Endodermal cell (in vitro differentiated cells): ENCODE results near the gene UNC5CL. TPM values are rescaled to one million over a fixed set of nuclear protein-coding genes. Genes with fewer than 3 reads are reported as not detected.

Experiments used
- DNase-seq: peaks from one replicate; pipeline ENCODE4 v3.0.0-alpha.2; 2017
- H3K27ac ChIP-seq: 2 replicates; pipeline ENCODE4 v1.5.1; 2013; ENCODE audit warnings: mild to moderate bottlenecking, low read depth, low read length, moderate library complexity
- H3K27me3 ChIP-seq: 2 replicates; pipeline ENCODE4 v1.6.1; 2013; ENCODE audit warnings: mild to moderate bottlenecking, low read length, moderate library complexity; ENCODE audit not compliant: insufficient read depth, control insufficient read depth, poor library complexity, severe bottlenecking
- H3K36me3 ChIP-seq: 2 replicates; pipeline ENCODE4 v1.7.0; 2013; ENCODE audit warnings: mild to moderate bottlenecking, low read length, moderate library complexity; ENCODE audit not compliant: control insufficient read depth, insufficient read depth
- H3K4me1 ChIP-seq: one replicate; pipeline ENCODE4 v1.7.0; 2013; ENCODE audit warnings: low read length; ENCODE audit not compliant: control insufficient read depth, insufficient read depth
- H3K4me3 ChIP-seq: 2 replicates; pipeline ENCODE4 v1.5.1; 2013; ENCODE audit warnings: mild to moderate bottlenecking, low read length, moderate library complexity
- H3K9ac ChIP-seq: 2 replicates; pipeline ENCODE4 v1.6.1; 2013; ENCODE audit warnings: mild to moderate bottlenecking, low read length, moderate library complexity; ENCODE audit not compliant: poor library complexity, severe bottlenecking; ENCODE audit errors: extremely low read depth
- H3K9me3 ChIP-seq: 2 replicates; pipeline ENCODE4 v1.6.1; 2013; ENCODE audit warnings: mild to moderate bottlenecking, low read length, moderate library complexity; ENCODE audit not compliant: control insufficient read depth
- H3K27ac Mint-ChIP-seq: 2 replicates; pipeline ENCODE4 v1.8.0; 2020; ENCODE audit warnings: mixed read lengths
- H3K27me3 Mint-ChIP-seq: 2 replicates; pipeline ENCODE4 v1.8.0; 2021; ENCODE audit warnings: mild to moderate bottlenecking, mixed read lengths; ENCODE audit not compliant: insufficient read depth
- H3K36me3 Mint-ChIP-seq: 2 replicates; pipeline ENCODE4 v1.8.0; 2020; ENCODE audit warnings: low read depth, mixed read lengths
- H3K4me1 Mint-ChIP-seq: 2 replicates; pipeline ENCODE4 v1.8.0; 2020; ENCODE audit warnings: mixed read lengths
- H3K4me3 Mint-ChIP-seq: 2 replicates; pipeline ENCODE4 v1.8.0; 2020; ENCODE audit warnings: mild to moderate bottlenecking, moderate library complexity, mixed read lengths
- H3K9me3 Mint-ChIP-seq: 2 replicates; pipeline ENCODE4 v1.8.0; 2020; ENCODE audit warnings: mild to moderate bottlenecking, mixed read lengths
- WGBS, 2 experiments: methylation state at CpG; one replicate each; pipeline versions ENCODE4 v1.1.5 to v1.1.7; 2013; ENCODE audit warnings: missing lambda C conversion rate in 2 of 2, mixed read lengths in 1 of 2; ENCODE audit not compliant: insufficient coverage in 1 of 2, insufficient read length in 1 of 2; 5-methylcytosine and 5-hydroxymethylcytosine counted together
- total RNA-seq, 2 donors: library from RNA; stranded (reverse); fragmentation: NEBNext Ultra II Directional in 1 of 2; extraction: Animal tissue kit (Norgen Biotek cat#: 25700) in 1 of 2; gene quantifications; 2 replicates in 1 of 2; 3 replicates in 1 of 2; pipeline ENCODE4 v1.2.1, GENCODE V29; 2021
- TF ChIP-seq, protein P1 (sequence below): fragments of 200-600 bp; sonication (generic); conservative IDR thresholded peaks from 2 replicates; pipeline ENCODE4 v1.5.0; 2021; ENCODE audit warnings: antibody characterized with exemption, mild to moderate bottlenecking

The UNC5CL gene
- total RNA-seq, 2 donors from 2014 or later, result 3.8 to 4.7 TPM

DNA sequence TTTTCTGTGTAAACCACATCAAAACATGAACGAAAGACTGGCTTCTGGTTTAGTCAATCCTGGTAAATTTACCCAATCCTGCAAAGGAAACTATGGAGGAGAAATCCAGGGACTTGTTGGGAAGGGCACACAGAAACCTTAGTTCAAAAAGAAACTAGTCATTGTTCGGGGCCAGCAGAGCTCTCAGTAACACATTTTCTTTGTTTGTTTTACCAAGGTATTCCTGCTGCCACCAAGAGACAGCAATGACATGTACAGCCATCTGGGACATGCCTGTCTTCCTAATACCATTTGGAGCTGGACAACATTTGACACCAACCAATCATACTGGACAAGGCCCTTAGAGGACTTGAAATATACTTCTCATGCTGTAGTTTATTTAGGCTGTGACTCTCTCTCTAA is 24.9 kb upstream of the UNC5CL start:
- Histone ChIP-seq H3K27me3 (no peaks in the 10 kb centered on the region), H3K9ac (no peak overlapping the region), H3K27ac (no peak overlapping the region), H3K4me1 (peaks cover 20% of the 10 kb centered on the region), H3K9me3 (no peaks in the 10 kb centered on the region), H3K36me3 (peaks cover 18% of the 10 kb centered on the region), H3K4me3 (no peak overlapping the region)
- no peaks in the 10 kb centered on the region for H3K9me3 Mint-ChIP-seq
- H3K27me3 Mint-ChIP-seq, result no peaks in the 10 kb centered on the region
- no peak for DNase-seq
- 91 to 94% methylated on average over 2 of the region's 2 CpGs for WGBS, 2 experiments
- TF ChIP-seq, protein P1, sequence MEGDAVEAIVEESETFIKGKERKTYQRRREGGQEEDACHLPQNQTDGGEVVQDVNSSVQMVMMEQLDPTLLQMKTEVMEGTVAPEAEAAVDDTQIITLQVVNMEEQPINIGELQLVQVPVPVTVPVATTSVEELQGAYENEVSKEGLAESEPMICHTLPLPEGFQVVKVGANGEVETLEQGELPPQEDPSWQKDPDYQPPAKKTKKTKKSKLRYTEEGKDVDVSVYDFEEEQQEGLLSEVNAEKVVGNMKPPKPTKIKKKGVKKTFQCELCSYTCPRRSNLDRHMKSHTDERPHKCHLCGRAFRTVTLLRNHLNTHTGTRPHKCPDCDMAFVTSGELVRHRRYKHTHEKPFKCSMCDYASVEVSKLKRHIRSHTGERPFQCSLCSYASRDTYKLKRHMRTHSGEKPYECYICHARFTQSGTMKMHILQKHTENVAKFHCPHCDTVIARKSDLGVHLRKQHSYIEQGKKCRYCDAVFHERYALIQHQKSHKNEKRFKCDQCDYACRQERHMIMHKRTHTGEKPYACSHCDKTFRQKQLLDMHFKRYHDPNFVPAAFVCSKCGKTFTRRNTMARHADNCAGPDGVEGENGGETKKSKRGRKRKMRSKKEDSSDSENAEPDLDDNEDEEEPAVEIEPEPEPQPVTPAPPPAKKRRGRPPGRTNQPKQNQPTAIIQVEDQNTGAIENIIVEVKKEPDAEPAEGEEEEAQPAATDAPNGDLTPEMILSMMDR, result no peak
- H3K4me3 Mint-ChIP-seq, result no peak overlapping the region
- H3K27ac Mint-ChIP-seq, result no peak overlapping the region
- H3K4me1 Mint-ChIP-seq, result peaks cover 57% of the 10 kb centered on the region
- peaks cover 24% of the 10 kb centered on the region for H3K36me3 Mint-ChIP-seq

DNA sequence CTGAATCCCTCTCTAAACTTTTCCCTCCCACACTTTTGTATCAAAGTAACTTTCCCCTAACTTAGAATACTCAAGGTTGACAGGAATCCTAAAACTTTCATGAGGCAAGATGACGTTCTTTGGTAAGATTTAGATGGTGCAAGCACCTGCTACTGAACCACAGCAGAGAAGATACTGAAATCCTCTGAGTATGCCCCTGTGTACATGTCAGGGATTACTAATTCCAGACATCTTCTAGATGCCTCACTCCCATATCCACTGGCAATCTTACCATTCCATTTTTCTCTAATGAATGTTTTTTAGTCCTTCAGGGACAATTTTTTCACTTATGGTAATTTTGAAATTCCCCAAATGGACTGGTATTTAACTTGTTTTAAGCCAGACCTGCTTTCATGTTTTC is 23.0 kb upstream of the UNC5CL start:
- 91 to 100% methylated on average over 1 of the region's 1 CpG for WGBS, 2 experiments
- no peak overlapping the region for H3K27ac ChIP-seq
- no peak overlapping the region for H3K27ac Mint-ChIP-seq
- peaks cover 1% of the 10 kb centered on the region for H3K36me3 ChIP-seq
- no peaks in the 10 kb centered on the region for H3K9me3 ChIP-seq
- H3K4me3 ChIP-seq, result no peak overlapping the region
- H3K4me1 Mint-ChIP-seq, result peaks cover 67% of the 10 kb centered on the region
- H3K27me3 ChIP-seq, result no peaks in the 10 kb centered on the region
- H3K4me1 ChIP-seq, result peaks cover 22% of the 10 kb centered on the region
- H3K9me3 Mint-ChIP-seq, result no peaks in the 10 kb centered on the region
- no peak overlapping the region for H3K4me3 Mint-ChIP-seq
- peaks cover 17% of the 10 kb centered on the region for H3K36me3 Mint-ChIP-seq
- no peak overlapping the region for H3K9ac ChIP-seq
- TF ChIP-seq, protein P1, result no peak
- no peak for DNase-seq
- H3K27me3 Mint-ChIP-seq, result no peaks in the 10 kb centered on the region

DNA sequence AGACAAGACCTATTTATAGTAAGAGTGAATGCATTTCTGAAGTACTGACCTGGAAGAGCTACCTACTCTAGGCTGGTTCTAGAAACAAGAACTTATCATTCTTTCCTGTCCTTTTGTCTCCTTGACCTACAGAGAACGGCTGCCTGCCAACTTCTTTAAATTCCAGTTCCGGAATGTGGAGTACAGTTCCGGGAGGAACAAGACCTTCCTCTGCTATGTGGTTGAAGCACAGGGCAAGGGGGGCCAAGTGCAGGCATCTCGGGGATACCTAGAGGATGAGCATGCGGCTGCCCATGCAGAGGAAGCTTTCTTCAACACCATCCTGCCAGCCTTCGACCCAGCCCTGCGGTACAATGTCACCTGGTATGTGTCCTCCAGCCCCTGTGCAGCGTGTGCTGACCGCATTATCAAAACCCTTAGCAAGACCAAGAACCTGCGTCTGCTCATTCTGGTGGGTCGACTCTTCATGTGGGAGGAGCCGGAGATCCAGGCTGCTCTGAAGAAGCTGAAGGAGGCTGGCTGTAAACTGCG is 22.2 kb upstream of the UNC5CL start:
- no peaks in the 10 kb centered on the region for H3K9me3 Mint-ChIP-seq
- peaks cover 67% of the 10 kb centered on the region for H3K4me1 Mint-ChIP-seq
- H3K27me3 ChIP-seq, result no peaks in the 10 kb centered on the region
- no peak overlapping the region for H3K4me3 ChIP-seq
- no peak for DNase-seq
- no peaks in the 10 kb centered on the region for H3K36me3 ChIP-seq
- H3K9me3 ChIP-seq, result no peaks in the 10 kb centered on the region
- no peak overlapping the region for H3K9ac ChIP-seq
- TF ChIP-seq, protein P1, result no peak
- H3K27ac Mint-ChIP-seq, result no peak overlapping the region
- peaks cover 15% of the 10 kb centered on the region for H3K36me3 Mint-ChIP-seq
- no peak overlapping the region for H3K27ac ChIP-seq
- H3K4me1 ChIP-seq, result peaks cover 22% of the 10 kb centered on the region
- H3K27me3 Mint-ChIP-seq, result no peaks in the 10 kb centered on the region
- no peak overlapping the region for H3K4me3 Mint-ChIP-seq
- WGBS, 2 experiments, result 95 to 96% methylated on average over 12 to 13 of the region's 13 CpGs
